Fibroblast of villous mesenchyme (primary cell): ENCODE data around the gene TCF7. TPM values are rescaled to one million over a fixed set of nuclear protein-coding genes. Genes with fewer than 3 reads are reported as not detected.

Experiments used
- DNase-seq: peaks from one replicate; pipeline ENCODE4 v3.0.0-alpha.2; 2010; ENCODE audit warnings: low read depth
- H3K4me3 ChIP-seq: 2 replicates; pipeline ENCODE4 v1.5.1; 2011; ENCODE audit warnings: low read depth, mild to moderate bottlenecking, low read length
- CTCF ChIP-seq: IDR thresholded peaks from 2 replicates; pipeline ENCODE4 v1.5.1; 2012; ENCODE audit warnings: low read depth, mild to moderate bottlenecking, low read length; ENCODE audit not compliant: insufficient read depth
- total RNA-seq: library from RNA; depleted of rRNA; stranded (reverse); fragments of >200 nt; gene quantifications from 2 replicates; pipeline ENCODE4 v1.2.3, GENCODE V29; 2012

Gene TCF7
- total RNA-seq, 1 donor = under 0.01 TPM

- TF ChIP-seq CTCF = no peak
- no peak for DNase-seq
- H3K4me3 ChIP-seq = no peak overlapping the region
These were observed 1.6 kb upstream of the TCF7 start for GRCh38 chr5:134112726-134113362.

- H3K4me3 ChIP-seq = no peak overlapping the region
- no peak for DNase-seq
- no peak for TF ChIP-seq CTCF
These were observed 1.1 kb upstream of the TCF7 start for GRCh38 chr5:134113363-134113889.

- H3K4me3 ChIP-seq = peak overlapping the region; percentile 71
- TF ChIP-seq CTCF = no peak
- DNase-seq = no peak
These were observed 665 bp downstream of the TCF7 start for GRCh38 chr5:134114886-134115805.

GRCh38 chr5:134115806-134116175 lies 1.3 kb downstream of the TCF7 start:
- TF ChIP-seq CTCF = no peak
- H3K4me3 ChIP-seq = no peak overlapping the region
- DNase-seq = no peak

GRCh38 chr5:134116286-134116685 lies 1.8 kb downstream of the TCF7 start:
- TF ChIP-seq CTCF = no peak
- H3K4me3 ChIP-seq = no peak overlapping the region
- no peak for DNase-seq

- DNase-seq = no peak
- no peak overlapping the region for H3K4me3 ChIP-seq
- TF ChIP-seq CTCF = no peak
These were observed 2.6 kb downstream of the TCF7 start for GRCh38 chr5:134116789-134117761.
